GM20431 (cell line): Measurements from ENCODE around the gene PSMC3IP.
"Not testable (repeated sequence)": the region's sequence is repeated elsewhere in the genome, so short reads cannot be mapped to it uniquely, and the experiment has no call there.

ENCODE experiments used
- in situ Hi-C: fragments of 300-500 bp; cut with MseI, MboI; formaldehyde crosslinking; loops from one replicate; pipeline ENCODE4 v1.15.0; 2020; ENCODE audit warnings: low sequenced_read_pairs; ENCODE audit not compliant: unreplicated experiment

Gene PSMC3IP

GRCh38 chr17:42563543-42563942 lies 14.0 kb downstream of the PSMC3IP start:
- in situ Hi-C loops: no loop called here

DNA sequence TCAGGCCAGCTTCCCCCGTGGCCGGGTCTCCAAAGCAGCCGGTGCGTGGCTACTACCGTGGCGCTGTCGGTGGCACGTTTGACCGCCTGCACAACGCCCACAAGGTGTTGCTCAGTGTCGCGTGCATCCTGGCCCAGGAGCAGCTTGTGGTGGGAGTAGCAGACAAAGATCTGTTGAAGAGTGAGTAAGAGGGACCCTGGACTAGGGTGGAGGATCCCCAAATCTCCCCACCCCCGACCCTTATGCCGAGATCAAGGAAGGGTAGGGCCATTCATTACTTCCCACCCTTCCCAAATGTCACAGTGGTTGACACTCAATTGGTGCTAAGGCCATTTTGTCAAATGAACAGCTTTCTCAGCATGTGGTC lies 14.4 kb downstream of the PSMC3IP start:
- in situ Hi-C loops: no loop called here

GRCh38 chr17:42562388-42563142 lies 15.0 kb downstream of the PSMC3IP start:
- in situ Hi-C loops: no loop called here

DNA sequence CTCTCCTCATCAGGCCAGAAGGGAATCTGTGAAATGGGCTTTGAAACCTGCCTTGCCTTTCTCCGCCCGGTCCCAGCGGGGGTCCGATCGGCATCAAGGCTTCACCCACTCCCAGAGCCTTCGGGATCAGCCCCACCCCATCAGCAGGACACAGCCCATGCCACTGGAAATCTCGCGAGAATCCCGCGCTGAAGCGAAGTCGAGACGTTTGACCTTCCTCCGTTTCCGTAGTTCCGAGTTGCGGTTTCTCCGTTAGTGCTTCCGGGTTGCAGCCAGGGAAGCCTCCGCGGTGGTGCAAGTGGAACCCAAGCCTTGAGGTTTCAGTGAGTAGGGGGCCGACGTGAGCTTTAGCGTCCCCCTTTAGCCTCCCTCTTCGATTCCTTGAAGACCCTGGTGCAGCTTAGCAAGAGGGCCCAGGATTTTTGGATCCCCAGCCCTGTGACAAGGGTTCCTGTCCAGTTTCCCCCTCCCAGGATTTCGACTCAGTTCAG lies 15.6 kb downstream of the PSMC3IP start, which contains the start of gene COASY:
Gene COASY, plus strand, starts transcription at position 252 of the 491 bp plus-strand sequence. CDS start 475 bp downstream, outside the sequence.
- in situ Hi-C loops: no loop called here

- in situ Hi-C loops: no loop called here
Measured at GRCh38 chr17:42560246-42560645, 17.3 kb downstream of the PSMC3IP start.

DNA sequence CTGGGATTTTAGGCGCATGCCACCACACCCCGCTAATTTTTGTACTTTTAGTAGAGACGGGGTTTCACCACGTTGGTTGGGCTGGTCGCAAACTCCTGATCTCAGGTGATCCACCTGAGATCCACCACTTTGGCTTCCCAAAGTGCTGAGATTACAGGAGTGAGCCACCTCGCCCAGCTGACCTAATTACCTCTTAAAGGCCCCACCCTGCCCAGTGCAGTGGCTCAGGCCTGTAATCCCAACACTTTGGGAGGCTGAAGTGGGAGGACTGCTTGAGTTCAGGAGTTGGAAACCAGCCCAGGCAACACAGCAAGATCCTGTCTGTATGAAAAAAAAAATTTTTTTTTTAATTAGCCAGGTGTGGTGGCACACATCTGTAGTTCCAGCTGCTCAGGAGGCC lies 18.5 kb downstream of the PSMC3IP start:
- in situ Hi-C loops: no loop called here

GRCh38 chr17:42555961-42556617 lies 21.4 kb downstream of the PSMC3IP start:
- in situ Hi-C loops: not testable (repeated sequence)

GRCh38 chr17:42555122-42555622 lies 22.4 kb downstream of the PSMC3IP start:
- in situ Hi-C loops: no loop called here

- in situ Hi-C loops: no loop called here
Measured at GRCh38 chr17:42554250-42555121, 23.0 kb downstream of the PSMC3IP start.

DNA sequence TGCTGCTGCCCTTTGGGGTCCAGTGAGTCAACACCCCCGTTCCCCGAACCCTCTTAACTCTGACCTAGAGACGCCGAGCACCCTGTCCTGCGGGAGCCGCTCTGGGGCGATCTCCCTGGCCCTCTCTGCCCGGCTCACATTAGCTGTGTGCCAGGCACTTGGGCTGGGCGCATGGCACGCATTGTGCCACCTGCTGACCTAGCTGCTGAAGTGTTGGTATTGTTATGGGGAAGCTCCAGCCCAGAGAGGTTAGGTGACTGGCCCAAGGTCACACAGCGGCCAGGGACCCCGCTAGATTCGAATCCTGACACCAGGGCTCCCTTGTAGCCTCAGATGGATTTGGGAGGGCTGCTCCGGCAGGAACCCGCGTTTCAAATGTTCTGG lies 23.7 kb downstream of the PSMC3IP start:
- in situ Hi-C loops: no loop called here

DNA sequence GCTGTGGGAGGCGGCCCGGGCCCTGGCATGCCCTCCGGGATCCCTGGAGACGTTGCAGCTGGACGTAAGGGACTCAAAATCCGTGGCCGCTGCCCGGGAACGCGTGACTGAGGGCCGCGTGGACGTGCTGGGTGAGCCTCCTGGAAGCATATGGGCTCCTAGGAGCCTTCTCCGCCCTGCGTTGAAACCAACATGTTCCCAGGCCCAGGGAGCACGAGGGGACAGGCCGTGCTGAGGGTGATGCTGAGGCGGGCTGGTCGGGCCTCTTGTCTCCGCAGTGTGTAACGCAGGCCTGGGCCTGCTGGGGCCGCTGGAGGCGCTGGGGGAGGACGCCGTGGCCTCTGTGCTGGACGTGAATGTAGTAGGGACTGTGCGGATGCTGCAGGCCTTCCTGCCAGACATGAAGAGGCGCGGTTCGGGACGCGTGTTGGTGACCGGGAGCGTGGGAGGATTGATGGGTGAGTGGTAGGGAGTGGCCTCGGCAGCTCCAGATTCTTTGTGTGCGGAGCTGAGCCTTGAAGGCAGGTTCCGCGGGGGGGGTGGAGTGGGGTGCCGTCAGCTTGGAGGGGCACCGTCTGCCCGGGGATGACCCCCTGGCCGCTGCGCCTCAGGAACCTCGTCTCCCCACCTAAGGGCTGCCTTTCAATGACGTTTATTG lies 24.2 kb downstream of the PSMC3IP start:
- in situ Hi-C loops: no loop called here

DNA sequence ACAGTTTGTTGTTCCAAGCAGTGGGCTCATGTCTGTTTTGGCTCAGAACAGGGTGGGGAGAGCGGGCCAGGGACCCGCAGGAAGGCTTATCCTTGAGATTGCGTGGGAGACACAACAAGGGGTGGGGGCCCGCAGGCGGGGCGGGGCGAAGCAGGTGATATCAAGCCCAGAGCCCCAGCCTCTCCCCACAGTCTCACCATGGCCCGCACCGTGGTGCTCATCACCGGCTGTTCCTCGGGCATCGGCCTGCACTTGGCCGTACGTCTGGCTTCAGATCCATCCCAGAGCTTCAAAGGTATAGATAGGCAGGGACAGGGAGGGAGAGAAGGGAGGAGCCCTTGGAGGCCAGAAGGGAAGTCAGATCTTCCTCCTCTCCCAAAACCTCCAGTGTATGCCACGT lies 24.8 kb downstream of the PSMC3IP start, which contains the start of gene HSD17B1:
Gene HSD17B1, plus strand, starts transcription at position 188 of the 400 bp plus-strand sequence. Its CDS starts 11 bp downstream, at position 199.
- in situ Hi-C loops: not testable (repeated sequence)

DNA sequence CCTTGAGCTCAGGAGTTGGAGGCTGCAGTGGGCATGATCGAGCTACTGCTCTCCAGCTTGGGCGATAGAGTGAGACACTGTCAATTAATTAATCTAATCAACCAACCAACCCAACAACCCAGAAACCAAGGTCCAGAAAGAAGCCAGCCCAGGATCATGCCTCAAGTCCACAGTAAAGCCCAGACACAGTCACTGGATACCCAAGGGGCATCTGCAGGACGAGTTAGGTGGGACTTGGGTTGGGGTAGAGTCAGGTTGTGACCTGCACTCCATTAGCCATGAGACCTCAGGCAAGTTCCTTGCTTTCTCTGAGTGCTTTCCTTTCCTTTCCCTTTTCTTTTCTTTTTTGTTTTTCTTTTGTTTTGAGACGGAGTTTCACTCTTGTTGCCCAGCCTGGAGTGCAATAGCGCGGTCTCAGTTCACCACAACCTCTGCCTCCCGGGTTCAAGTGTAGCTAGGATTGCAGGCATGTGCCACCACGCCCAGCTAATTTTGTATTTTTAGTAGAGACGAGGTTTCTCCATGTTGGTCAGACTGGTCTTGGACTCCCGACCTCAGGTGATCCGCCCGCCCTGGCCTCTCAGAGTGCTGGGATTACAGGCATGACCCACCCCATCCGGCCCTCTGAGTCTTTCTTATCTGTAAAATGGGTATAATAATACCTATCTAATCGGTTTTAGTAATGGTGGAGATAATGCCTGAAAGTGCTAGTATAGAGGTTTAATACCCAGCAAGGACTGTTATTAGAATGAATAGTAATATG lies 28.4 kb downstream of the PSMC3IP start:
- in situ Hi-C loops: no loop called here

GRCh38 chr17:42548070-42548837 lies 29.3 kb downstream of the PSMC3IP start:
- in situ Hi-C loops: no loop called here

DNA sequence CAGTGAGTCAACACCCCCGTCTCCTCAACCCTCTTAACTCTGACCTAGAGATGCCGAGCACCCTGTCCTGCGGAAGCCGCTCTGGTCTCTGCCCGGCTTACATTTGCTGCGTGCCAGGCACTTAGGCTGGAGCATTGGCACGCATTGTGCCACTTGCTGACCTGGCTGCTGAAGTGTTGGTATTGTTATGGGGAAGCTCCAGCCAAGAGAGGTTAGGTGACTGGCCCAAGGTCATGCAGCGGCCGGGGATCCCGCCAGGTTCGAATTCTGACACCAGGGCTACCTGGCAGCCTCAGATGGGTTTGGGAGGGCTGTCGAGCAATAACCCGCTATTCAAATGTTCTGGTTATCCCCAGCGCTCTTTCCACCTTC lies 29.8 kb downstream of the PSMC3IP start:
- in situ Hi-C loops: no loop called here

GRCh38 chr17:42547001-42547461 lies 30.5 kb downstream of the PSMC3IP start:
- in situ Hi-C loops: no loop called here

GRCh38 chr17:42545755-42546505 lies 31.6 kb downstream of the PSMC3IP start:
- in situ Hi-C loops: not testable (repeated sequence)

DNA sequence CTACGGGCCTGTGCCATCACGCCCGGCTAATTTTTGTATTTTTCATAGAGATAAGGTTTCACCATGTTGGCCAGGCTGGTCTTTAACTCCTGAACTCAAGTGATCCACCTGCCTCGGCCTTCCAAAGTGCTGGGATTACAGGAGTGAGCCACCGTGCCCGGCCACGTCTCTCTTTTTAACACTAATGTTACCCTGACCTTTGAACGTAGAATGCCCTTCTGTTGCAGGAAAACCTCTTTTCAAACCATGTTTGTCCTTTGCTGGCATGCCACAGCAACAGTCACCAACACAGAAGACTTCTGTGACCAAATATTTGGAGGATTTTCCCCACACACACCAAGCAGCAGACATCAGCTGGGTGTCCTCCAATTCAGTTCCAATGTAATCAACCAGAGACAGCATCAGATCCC lies 32.6 kb downstream of the PSMC3IP start:
- in situ Hi-C loops: no loop called here
